ENCODE measurements around the gene INTS14.

INTS14 gene

GRCh38 chr15:65638109-65638508, 27.2 kb upstream of the INTS14 start:
- no peak overlapping the region for H3K4me3 ChIP-seq (ENCODE audit: low read depth, low read length)
- DNase-seq (ENCODE audit: low read depth, low spot score): no peak
- CTCF ChIA-PET: interaction anchor here (0.8 to 11.0 kb wide), 41 partner anchors 9 to 651 kb away, joined by 3 to 136 read pairs (median 5); partner anchors contain the start of genes INTS14, RAB11A and SLC24A1
- TF ChIP-seq, protein P1, sequence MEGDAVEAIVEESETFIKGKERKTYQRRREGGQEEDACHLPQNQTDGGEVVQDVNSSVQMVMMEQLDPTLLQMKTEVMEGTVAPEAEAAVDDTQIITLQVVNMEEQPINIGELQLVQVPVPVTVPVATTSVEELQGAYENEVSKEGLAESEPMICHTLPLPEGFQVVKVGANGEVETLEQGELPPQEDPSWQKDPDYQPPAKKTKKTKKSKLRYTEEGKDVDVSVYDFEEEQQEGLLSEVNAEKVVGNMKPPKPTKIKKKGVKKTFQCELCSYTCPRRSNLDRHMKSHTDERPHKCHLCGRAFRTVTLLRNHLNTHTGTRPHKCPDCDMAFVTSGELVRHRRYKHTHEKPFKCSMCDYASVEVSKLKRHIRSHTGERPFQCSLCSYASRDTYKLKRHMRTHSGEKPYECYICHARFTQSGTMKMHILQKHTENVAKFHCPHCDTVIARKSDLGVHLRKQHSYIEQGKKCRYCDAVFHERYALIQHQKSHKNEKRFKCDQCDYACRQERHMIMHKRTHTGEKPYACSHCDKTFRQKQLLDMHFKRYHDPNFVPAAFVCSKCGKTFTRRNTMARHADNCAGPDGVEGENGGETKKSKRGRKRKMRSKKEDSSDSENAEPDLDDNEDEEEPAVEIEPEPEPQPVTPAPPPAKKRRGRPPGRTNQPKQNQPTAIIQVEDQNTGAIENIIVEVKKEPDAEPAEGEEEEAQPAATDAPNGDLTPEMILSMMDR (IDR thresholded peaks at IDR 0.05; ENCODE audit: insufficient read depth, low read length, missing control alignments): no peak
- POLR2A ChIA-PET: no interaction called here

GRCh38 chr15:65634356-65634755, 23.4 kb upstream of the INTS14 start:
- CTCF ChIA-PET: interaction anchor here (0.7 to 11.0 kb wide), 2 partner anchors 222 to 360 kb away, joined by 3 to 136 read pairs; no protein-coding TSS in a partner anchor
- DNase-seq (ENCODE audit: low read depth, low spot score): no peak
- TF ChIP-seq, protein P1 (IDR thresholded peaks at IDR 0.05; ENCODE audit: insufficient read depth, low read length, missing control alignments): no peak
- no peak overlapping the region for H3K4me3 ChIP-seq (ENCODE audit: low read depth, low read length)
- POLR2A ChIA-PET: no interaction called here

- ChIA-PET POLR2A (no interaction called here), CTCF (interaction anchor here (11.0 kb wide), 1 partner anchor 223 kb away, joined by 136 read pairs; no protein-coding TSS in a partner anchor)
- TF ChIP-seq, protein P1 (IDR thresholded peaks at IDR 0.05; ENCODE audit: insufficient read depth, low read length, missing control alignments): no peak
- no peak for DNase-seq (ENCODE audit: low read depth, low spot score)
- no peak overlapping the region for H3K4me3 ChIP-seq (ENCODE audit: low read depth, low read length)
Observed at GRCh38 chr15:65633752-65634151, 22.8 kb upstream of the INTS14 start.

- TF ChIP-seq, protein P1 (IDR thresholded peaks at IDR 0.05; ENCODE audit: insufficient read depth, low read length, missing control alignments): no peak
- DNase-seq (ENCODE audit: low read depth, low spot score): no peak
- ChIA-PET POLR2A (no interaction called here), CTCF (interaction anchor here (1.1 to 1.5 kb wide), 2 partner anchors 12 to 17 kb away, joined by 3 read pairs; no protein-coding TSS in a partner anchor)
- no peak overlapping the region for H3K4me3 ChIP-seq (ENCODE audit: low read depth, low read length)
Observed at GRCh38 chr15:65632780-65633375, 21.9 kb upstream of the INTS14 start.

DNA sequence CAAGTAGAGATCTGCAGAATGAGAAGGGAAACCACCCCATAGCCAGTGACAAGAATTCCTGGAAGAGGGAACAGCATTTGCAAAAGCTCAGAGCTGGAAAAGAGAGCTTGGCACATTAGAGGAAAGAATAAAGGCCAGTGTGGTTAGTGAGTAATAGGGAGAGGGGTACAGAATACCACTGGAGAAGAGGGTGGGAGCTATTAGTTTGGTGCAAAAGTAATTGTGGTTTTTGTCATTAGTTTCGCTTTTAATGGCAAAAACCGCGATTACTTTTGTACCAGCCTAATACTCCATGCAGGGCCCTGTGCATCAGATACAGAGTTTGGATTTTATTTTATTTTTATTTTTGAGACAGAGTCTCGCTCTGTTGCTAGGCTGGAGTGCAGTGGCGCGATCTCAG, 20.6 kb upstream of the INTS14 start:
- ChIA-PET POLR2A (no interaction called here), CTCF (interaction anchor here (1.0 to 1.5 kb wide), 2 partner anchors 11 to 12 kb away, joined by 3 read pairs; no protein-coding TSS in a partner anchor)
- no peak for DNase-seq (ENCODE audit: low read depth, low spot score)
- TF ChIP-seq, protein P1 (IDR thresholded peaks at IDR 0.05; ENCODE audit: insufficient read depth, low read length, missing control alignments): no peak
- no peak overlapping the region for H3K4me3 ChIP-seq (ENCODE audit: low read depth, low read length)

GRCh38 chr15:65630760-65631159, 19.8 kb upstream of the INTS14 start:
- POLR2A ChIA-PET: no interaction called here
- TF ChIP-seq, protein P1 (IDR thresholded peaks at IDR 0.05; ENCODE audit: insufficient read depth, low read length, missing control alignments): no peak
- CTCF ChIA-PET: interaction anchor here (0.7 to 4.4 kb wide), 2 partner anchors 7 to 11 kb away, joined by 3 to 39 read pairs; no protein-coding TSS in a partner anchor
- no peak for DNase-seq (ENCODE audit: low read depth, low spot score)
- H3K4me3 ChIP-seq (ENCODE audit: low read depth, low read length): no peak overlapping the region

Measured in AG04449 (cell line).